ENCODE data around the gene RIPK1. TPM values are rescaled to one million over a fixed set of nuclear protein-coding genes. Genes with fewer than 3 reads are reported as not detected.
A peak's percentile ranks its signal among the peaks of the same experiment; 100 is the strongest.

The RIPK1 gene
- total and polyA plus RNA-seq, 2 of the 8 experiments (the other 6 are each of a cell fraction or from before 2014, with no cell fraction given), result 5.9 to 22.9 TPM

GRCh38 chr6:3077430-3077829 lies 9.1 kb downstream of the RIPK1 start:
- Histone ChIP-seq H2AK5ac (ENCODE audit: low read depth, low read length) (peak overlapping the region; percentile 96; the same call in 1 of the 2 replicates), H4K5ac (ENCODE audit: insufficient read length, low read depth, low read length) (peak overlapping the region; percentile 3), H3K23me2 (ENCODE audit: low read depth, low read length) (no peaks in the 10 kb centered on the region; the same call in 1 of the 2 replicates), H3K4ac (replicated peaks; ENCODE audit: insufficient read length, low read depth, low read length) (peak overlapping the region; percentile 58), H4K20me1 (replicated peaks in 1 of 2; ENCODE audit: control insufficient read depth in 1 of 2, insufficient read depth in 2 of 2, low read length in 2 of 2) (no peaks in the 10 kb centered on the region), H3K4me2 (ENCODE audit: insufficient read depth in 1 of 2, low read depth in 2 of 2, low read length in 2 of 2) (no peak overlapping the region), H3K27ac (ENCODE audit: low read depth, low read length) (no peak overlapping the region; the same call in 1 of the 2 replicates), H3K23ac (ENCODE audit: insufficient read length) (no peak overlapping the region), H3K79me2 (ENCODE audit: control insufficient read depth in 1 of 2, insufficient read depth in 2 of 2, low read length in 2 of 2) (peaks cover 3 to 29% of the 10 kb centered on the region in 2 experiments; a peak in 2 of 4 replicates), H2AFZ (ENCODE audit: low read length) (no peak overlapping the region), H2BK15ac (ENCODE audit: low read length) (peak overlapping the region; percentile 97; the same call in 1 of the 2 replicates), H3K4me1 (replicated peaks in 1 of 4; ENCODE audit: control insufficient read depth in 3 of 4, insufficient read depth in 4 of 4, low read length in 3 of 4) (peaks cover 3 to 28% (median 12%) of the 10 kb centered on the region in 4 experiments; a peak in 6 of 7 replicates), H3K9me3 (ENCODE audit: insufficient read depth in 2 of 2, low read depth in 1 of 2, low read length in 1 of 2) (peaks cover 0 to 5% of the 10 kb centered on the region in 2 experiments; a peak in 2 of 4 replicates), H3K27me3 (replicated peaks in 1 of 4; ENCODE audit: control insufficient read depth in 3 of 4, extremely low read depth in 1 of 4, insufficient read depth in 3 of 4, low read length in 3 of 4) (no peaks in the 10 kb centered on the region), H4K8ac (ENCODE audit: extremely low read depth, insufficient read depth, low read length) (no peak overlapping the region), H3K14ac (ENCODE audit: insufficient read length) (no peak overlapping the region), H4K91ac (replicated peaks; ENCODE audit: insufficient read length, low read length) (peak overlapping the region; percentile 92), H3K79me1 (ENCODE audit: low read depth, low read length) (peaks cover 7% of the 10 kb centered on the region), H2BK5ac (ENCODE audit: low read depth, low read length) (peak overlapping the region; percentile 99; the same call in 1 of the 2 replicates), H2BK20ac (ENCODE audit: low read length) (peak overlapping the region; percentile 94), H3K9ac (replicated peaks in 1 of 4; ENCODE audit: extremely low read depth in 1 of 4, low read depth in 3 of 4, low read length in 3 of 4) (no peak overlapping the region), H3K36me3 (ENCODE audit: control insufficient read depth in 2 of 4, insufficient read depth in 4 of 4, low read length in 3 of 4) (peaks cover 0 to 51% (median 20%) of the 10 kb centered on the region in 4 experiments; a peak in 6 of 8 replicates), H3K56ac (replicated peaks; ENCODE audit: insufficient read length, low read depth, low read length) (no peak overlapping the region), H3K18ac (ENCODE audit: extremely low read depth, low read length) (peak overlapping the region; percentile 80), H2BK120ac (replicated peaks; ENCODE audit: low read depth, low read length) (peak overlapping the region; percentile 19), H2BK12ac (ENCODE audit: low read depth, low read length) (peak overlapping the region; percentile 98; the same call in 1 of the 2 replicates), H3K4me3 (ENCODE audit: extremely low read depth in 1 of 4, insufficient read depth in 2 of 4, low read depth in 3 of 4, low read length in 4 of 4) (no peak overlapping the region)
- CTCF ChIA-PET (ENCODE audit: partially characterized antibody), result no interaction called here
- POLR2A ChIA-PET (ENCODE audit: partially characterized antibody), result interaction anchor here (0.6 to 1.2 kb wide), 2 partner anchors 9 kb away, joined by 3 read pairs; partner anchors contain the start of gene RIPK1
- TF ChIP-seq SIN3A (conservative IDR thresholded peaks at IDR 0.05 in 1 of 2, IDR thresholded peaks at IDR 0.05 in 1 of 2; ENCODE audit: low read depth in 1 of 2, low read length in 2 of 2) (no peak), EGR1 (IDR thresholded peaks at IDR 0.05; ENCODE audit: borderline replicate concordance, low read depth, low read length) (no peak), RBBP5 (IDR thresholded peaks at IDR 0.05; ENCODE audit: borderline replicate concordance, low read depth, low read length) (no peak)
- TF ChIP-seq, protein P1, sequence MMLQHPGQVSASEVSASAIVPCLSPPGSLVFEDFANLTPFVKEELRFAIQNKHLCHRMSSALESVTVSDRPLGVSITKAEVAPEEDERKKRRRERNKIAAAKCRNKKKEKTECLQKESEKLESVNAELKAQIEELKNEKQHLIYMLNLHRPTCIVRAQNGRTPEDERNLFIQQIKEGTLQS (IDR thresholded peaks at IDR 0.05; ENCODE audit: insufficient read depth, low read depth, low read length), result no peak
- DNase-seq (ENCODE audit: low read depth in 1 of 2, low spot score in 2 of 2) (no peak), FAIRE-seq (no peak)
- WGBS, 2 experiments (ENCODE audit: extremely low coverage in 1 of 2, insufficient coverage in 1 of 2, insufficient read length in 1 of 2, insufficient replicate concordance in 2 of 2, low coverage in 1 of 2, low lambda C conversion rate in 2 of 2, missing lambda C conversion rate in 1 of 2), result 87% methylated on average over 9 of the region's 9 CpGs; no CpG with 5 or more reads in 1 of the 2 experiments
